Hepatocyte (in vitro differentiated cells): ENCODE measurements around the gene UCP2.

Experiments
- CTCF ChIP-seq: fragments of 200-600 bp; sonication (generic); IDR thresholded peaks from 2 replicates; pipeline ENCODE4 v1.5.1; 2016; ENCODE audit warnings: antibody characterized with exemption, mild to moderate bottlenecking; ENCODE audit not compliant: poor library complexity
- EZH2 ChIP-seq: fragments of 200-600 bp; sonication (generic); IDR thresholded peaks from 2 replicates; pipeline ENCODE4 v1.6.1; 2016; ENCODE audit warnings: antibody characterized with exemption, mild to moderate bottlenecking, borderline replicate concordance
- EZH2phosphoT487 ChIP-seq: fragments of 200-600 bp; sonication (generic); IDR thresholded peaks from one replicate; pipeline ENCODE4 v1.6.1; 2018; ENCODE audit warnings: antibody characterized with exemption, mild to moderate bottlenecking, low read depth, moderate library complexity; ENCODE audit not compliant: unreplicated experiment, severe bottlenecking

DNA sequence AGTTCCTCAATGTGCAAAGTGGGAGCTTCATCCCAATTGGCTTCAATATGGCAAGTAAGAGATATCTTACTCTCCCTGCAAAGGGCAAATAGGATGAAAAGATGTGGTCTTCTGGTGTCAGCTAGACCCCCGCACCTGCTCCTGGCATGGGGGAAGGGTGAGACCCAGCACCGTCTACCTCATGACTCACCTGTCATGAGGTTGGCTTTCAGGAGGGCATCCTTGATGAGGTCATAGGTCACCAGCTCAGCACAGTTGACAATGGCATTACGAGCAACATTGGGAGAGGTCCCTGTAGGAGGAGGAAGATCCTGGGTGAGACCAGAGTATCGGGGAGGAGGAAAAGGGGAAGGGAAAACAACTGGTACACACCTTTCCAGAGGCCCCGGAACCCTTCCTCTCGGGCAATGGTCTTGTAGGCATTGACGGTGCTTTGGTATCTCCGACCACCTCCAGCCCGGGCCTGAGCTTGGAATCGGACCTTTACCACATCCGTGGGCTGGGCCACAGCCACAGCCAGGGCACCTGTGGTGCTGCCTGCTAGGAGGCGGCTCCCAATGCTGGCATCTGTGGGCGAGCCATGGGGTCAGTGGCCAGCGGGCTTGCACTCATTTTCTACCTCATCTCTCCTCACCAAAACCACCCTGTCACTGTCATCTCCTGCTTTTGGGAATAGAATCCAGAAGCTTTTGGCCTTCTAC, 6.0 kb downstream of the UCP2 start:
- TF ChIP-seq CTCF, result no peak
- TF ChIP-seq EZH2, result no peak
- TF ChIP-seq EZH2phosphoT487, result no peak
